ENCODE data around the gene RELA. TPM values are rescaled to one million over a fixed set of nuclear protein-coding genes. Genes with fewer than 3 reads are reported as not detected.

RELA gene
- total and polyA plus RNA-seq, 2 donors (not counting 1 experiment from before 2014, with no cell fraction given): 124 to 154 TPM

DNA sequence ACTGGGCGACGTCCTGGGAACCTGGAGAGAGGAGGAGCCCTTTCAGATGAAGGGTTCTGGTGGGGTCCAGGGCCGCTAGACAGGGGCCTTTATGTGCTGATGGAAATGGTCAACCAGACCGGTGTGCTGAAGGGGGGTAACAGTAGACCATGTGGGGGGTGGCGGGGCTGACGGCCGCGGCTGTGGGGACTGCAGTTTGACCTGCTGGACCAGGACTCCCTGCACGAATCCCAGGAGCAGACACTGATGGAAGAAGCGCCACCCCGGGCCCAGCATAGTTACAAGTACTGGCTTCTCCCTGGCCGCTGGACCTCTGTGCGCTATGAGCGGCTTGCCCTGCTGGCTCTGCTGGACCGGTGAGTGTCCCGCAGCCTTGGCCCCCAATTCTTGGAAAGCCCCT lies 40.7 kb downstream of the RELA start:
- TF ChIP-seq, protein P1, sequence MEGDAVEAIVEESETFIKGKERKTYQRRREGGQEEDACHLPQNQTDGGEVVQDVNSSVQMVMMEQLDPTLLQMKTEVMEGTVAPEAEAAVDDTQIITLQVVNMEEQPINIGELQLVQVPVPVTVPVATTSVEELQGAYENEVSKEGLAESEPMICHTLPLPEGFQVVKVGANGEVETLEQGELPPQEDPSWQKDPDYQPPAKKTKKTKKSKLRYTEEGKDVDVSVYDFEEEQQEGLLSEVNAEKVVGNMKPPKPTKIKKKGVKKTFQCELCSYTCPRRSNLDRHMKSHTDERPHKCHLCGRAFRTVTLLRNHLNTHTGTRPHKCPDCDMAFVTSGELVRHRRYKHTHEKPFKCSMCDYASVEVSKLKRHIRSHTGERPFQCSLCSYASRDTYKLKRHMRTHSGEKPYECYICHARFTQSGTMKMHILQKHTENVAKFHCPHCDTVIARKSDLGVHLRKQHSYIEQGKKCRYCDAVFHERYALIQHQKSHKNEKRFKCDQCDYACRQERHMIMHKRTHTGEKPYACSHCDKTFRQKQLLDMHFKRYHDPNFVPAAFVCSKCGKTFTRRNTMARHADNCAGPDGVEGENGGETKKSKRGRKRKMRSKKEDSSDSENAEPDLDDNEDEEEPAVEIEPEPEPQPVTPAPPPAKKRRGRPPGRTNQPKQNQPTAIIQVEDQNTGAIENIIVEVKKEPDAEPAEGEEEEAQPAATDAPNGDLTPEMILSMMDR (IDR thresholded peaks at IDR 0.05): no peak
- TF ChIP-seq EZH2 (IDR thresholded peaks at IDR 0.05; ENCODE audit: borderline replicate concordance, insufficient read depth, low read depth, low read length, poor library complexity, severe bottlenecking): no peak
- ATAC-seq (ENCODE audit: low read depth) (no peak), DNase-seq (no peak)
- POLR2A ChIA-PET: interaction anchor here (0.6 kb wide), 2 partner anchors 195 to 629 kb away, joined by 4 to 5 read pairs; no protein-coding TSS in a partner anchor
- peaks cover 21% of the 10 kb centered on the region for H3K4me1 Mint-ChIP-seq
- H3K9me3 Mint-ChIP-seq (ENCODE audit: insufficient read depth): no peaks in the 10 kb centered on the region
- Histone ChIP-seq H2AFZ (ENCODE audit: insufficient read depth, low read depth, low read length, poor library complexity, severe bottlenecking) (no peak overlapping the region), H3K4me2 (replicated peaks; ENCODE audit: low read depth, low read length, poor library complexity, severe bottlenecking) (no peak overlapping the region), H3K4me1 (ENCODE audit: control insufficient read depth in 2 of 2, insufficient read depth in 2 of 2, low read length in 2 of 2) (peaks cover 7 to 16% of the 10 kb centered on the region in 2 donors), H3K9me3 (ENCODE audit: control extremely low read depth in 1 of 3, control insufficient read depth in 2 of 3, insufficient read depth in 1 of 3, low read length in 2 of 3) (no peaks in the 10 kb centered on the region), H3K27me3 (replicated peaks in 1 of 4; ENCODE audit: control extremely low read depth in 1 of 4, control insufficient read depth in 3 of 4, insufficient read depth in 4 of 4, low read length in 3 of 4) (no peaks in the 10 kb centered on the region), H3K4me3 (ENCODE audit: control extremely low read depth in 1 of 5, extremely low read depth in 1 of 5, insufficient read depth in 1 of 5, low read depth in 2 of 5, low read length in 4 of 5) (no peak overlapping the region), H4K20me1 (ENCODE audit: control insufficient read depth, insufficient read depth, low read length, poor library complexity, severe bottlenecking) (peaks cover 51% of the 10 kb centered on the region), H3K9ac (ENCODE audit: low read length) (no peak overlapping the region), H3K36me3 (replicated peaks in 1 of 2; ENCODE audit: control extremely low read depth in 1 of 2, control insufficient read depth in 1 of 2, extremely low read depth in 1 of 2, insufficient read depth in 2 of 2, low read length in 1 of 2) (peaks cover 0 to 85% of the 10 kb centered on the region in 2 experiments), H3K79me2 (ENCODE audit: control insufficient read depth, insufficient read depth, low read length) (peaks cover 76% of the 10 kb centered on the region), H3K27ac (ENCODE audit: low read length in 2 of 2) (no peak overlapping the region)
- 96% methylated on average over 16 of the region's 16 CpGs for WGBS (ENCODE audit: insufficient coverage)
- H3K27ac Mint-ChIP-seq: no peak overlapping the region
- no peaks in the 10 kb centered on the region for H3K27me3 Mint-ChIP-seq
- intact Hi-C loops (cut with micrococcal nuclease): no loop called here
- no peak overlapping the region for H3K4me3 Mint-ChIP-seq
- CTCF ChIA-PET: interaction anchor here (0.8 to 6.4 kb wide), 3 partner anchors 31 to 195 kb away, joined by 3 to 41 read pairs (median 3); no protein-coding TSS in a partner anchor

- ATAC-seq (ENCODE audit: low read depth) (no peak), DNase-seq (no peak)
- Mint-ChIP-seq H3K4me3 (no peak overlapping the region), H3K27ac (no peak overlapping the region), H3K27me3 (no peaks in the 10 kb centered on the region), H3K4me1 (peaks cover 24% of the 10 kb centered on the region), H3K9me3 (ENCODE audit: insufficient read depth) (no peaks in the 10 kb centered on the region)
- Histone ChIP-seq H3K27me3 (replicated peaks in 1 of 4; ENCODE audit: control extremely low read depth in 1 of 4, control insufficient read depth in 3 of 4, insufficient read depth in 4 of 4, low read length in 3 of 4) (no peaks in the 10 kb centered on the region), H3K9ac (ENCODE audit: low read length) (no peak overlapping the region), H3K4me3 (ENCODE audit: control extremely low read depth in 1 of 5, extremely low read depth in 1 of 5, insufficient read depth in 1 of 5, low read depth in 2 of 5, low read length in 4 of 5) (no peak overlapping the region), H3K79me2 (ENCODE audit: control insufficient read depth, insufficient read depth, low read length) (peaks cover 76% of the 10 kb centered on the region), H3K36me3 (replicated peaks in 1 of 2; ENCODE audit: control extremely low read depth in 1 of 2, control insufficient read depth in 1 of 2, extremely low read depth in 1 of 2, insufficient read depth in 2 of 2, low read length in 1 of 2) (peaks cover 0 to 81% of the 10 kb centered on the region in 2 experiments), H3K4me2 (replicated peaks; ENCODE audit: low read depth, low read length, poor library complexity, severe bottlenecking) (no peak overlapping the region), H3K27ac (ENCODE audit: low read length in 2 of 2) (no peak overlapping the region), H4K20me1 (ENCODE audit: control insufficient read depth, insufficient read depth, low read length, poor library complexity, severe bottlenecking) (peaks cover 57% of the 10 kb centered on the region), H3K9me3 (ENCODE audit: control extremely low read depth in 1 of 3, control insufficient read depth in 2 of 3, insufficient read depth in 1 of 3, low read length in 2 of 3) (no peaks in the 10 kb centered on the region), H2AFZ (ENCODE audit: insufficient read depth, low read depth, low read length, poor library complexity, severe bottlenecking) (no peak overlapping the region), H3K4me1 (ENCODE audit: control insufficient read depth in 2 of 2, insufficient read depth in 2 of 2, low read length in 2 of 2) (peaks cover 12 to 19% of the 10 kb centered on the region in 2 donors)
- intact Hi-C loops (cut with micrococcal nuclease): no loop called here
- WGBS (ENCODE audit: insufficient coverage): 96% methylated on average over 11 of the region's 14 CpGs
- ChIA-PET POLR2A (interaction anchor here (0.6 kb wide), 1 partner anchor 630 kb away, joined by 5 read pairs; no protein-coding TSS in a partner anchor), CTCF (interaction anchor here (0.8 to 2.3 kb wide), 3 partner anchors 84 to 195 kb away, joined by 3 to 7 read pairs (median 3); partner anchors contain the start of gene KAT5)
- TF ChIP-seq, protein P1 (IDR thresholded peaks at IDR 0.05): no peak
- no peak for TF ChIP-seq EZH2 (IDR thresholded peaks at IDR 0.05; ENCODE audit: borderline replicate concordance, insufficient read depth, low read depth, low read length, poor library complexity, severe bottlenecking)
These were observed 41.3 kb downstream of the RELA start for GRCh38 chr11:65621460-65621859.

Measured in B cell (primary cell).